Skeletal muscle satellite cell (primary cell): ENCODE measurements around the gene HSD17B13. TPM values are rescaled to one million over a fixed set of nuclear protein-coding genes. Genes with fewer than 3 reads are reported as not detected.

Experiments
- H3K27me3 ChIP-seq: 2 replicates; pipeline ENCODE4 v1.7.0; 2013; ENCODE audit warnings: low read length; ENCODE audit not compliant: control insufficient read depth, insufficient read depth
- H3K36me3 ChIP-seq: 2 replicates; pipeline ENCODE4 v1.7.0; 2013; ENCODE audit warnings: mild to moderate bottlenecking, control low read depth, low read length; ENCODE audit not compliant: insufficient read depth
- H3K4me1 ChIP-seq: 2 replicates; pipeline ENCODE4 v1.7.0; 2013; ENCODE audit warnings: low read length; ENCODE audit not compliant: control insufficient read depth, insufficient read depth
- H3K4me2 ChIP-seq: 2 replicates; pipeline ENCODE4 v1.7.0; 2013; ENCODE audit warnings: mild to moderate bottlenecking, low read length
- H3K4me3 ChIP-seq: 2 replicates; pipeline ENCODE4 v1.7.0; 2013; ENCODE audit warnings: low read length
- H3K9ac ChIP-seq: 2 replicates; pipeline ENCODE4 v1.7.0; 2013; ENCODE audit warnings: mild to moderate bottlenecking, low read depth, low read length, moderate library complexity
- H3K9me3 ChIP-seq: replicated peaks from 2 replicates; pipeline ENCODE4 v1.7.0; 2013; ENCODE audit warnings: mild to moderate bottlenecking, control low read depth, low read length
- small RNA-seq: library from RNA; depleted of rRNA; stranded (forward); fragments of <200 nt; gene quantifications from one replicate; pipeline ENCODE3, GENCODE V24; 2012

HSD17B13 gene

DNA sequence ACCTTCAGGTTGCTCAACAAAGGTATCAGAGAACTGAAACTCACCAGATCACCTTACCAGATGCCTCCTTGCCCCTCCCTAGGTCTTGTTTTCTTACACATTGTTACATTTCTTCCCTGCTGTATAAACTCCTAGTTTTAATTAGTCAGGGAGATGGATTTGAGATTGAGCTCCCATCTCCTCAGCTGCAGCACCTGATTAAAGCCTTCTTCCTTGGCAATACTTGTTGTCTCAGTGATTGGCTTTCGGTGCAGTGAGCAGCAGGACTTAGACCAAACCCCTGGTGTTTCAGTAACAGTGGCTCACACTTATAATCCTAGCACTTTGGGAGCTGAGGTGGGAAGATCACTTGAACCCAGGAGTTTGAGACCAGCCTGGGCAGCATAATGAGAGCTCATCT lies 59.8 kb downstream of the HSD17B13 start:
- Histone ChIP-seq H3K9me3 (no peaks in the 10 kb centered on the region), H3K4me1 (no peaks in the 10 kb centered on the region), H3K27me3 (no peaks in the 10 kb centered on the region), H3K4me3 (no peak overlapping the region), H3K9ac (no peak overlapping the region), H3K4me2 (no peak overlapping the region), H3K36me3 (no peaks in the 10 kb centered on the region)

DNA sequence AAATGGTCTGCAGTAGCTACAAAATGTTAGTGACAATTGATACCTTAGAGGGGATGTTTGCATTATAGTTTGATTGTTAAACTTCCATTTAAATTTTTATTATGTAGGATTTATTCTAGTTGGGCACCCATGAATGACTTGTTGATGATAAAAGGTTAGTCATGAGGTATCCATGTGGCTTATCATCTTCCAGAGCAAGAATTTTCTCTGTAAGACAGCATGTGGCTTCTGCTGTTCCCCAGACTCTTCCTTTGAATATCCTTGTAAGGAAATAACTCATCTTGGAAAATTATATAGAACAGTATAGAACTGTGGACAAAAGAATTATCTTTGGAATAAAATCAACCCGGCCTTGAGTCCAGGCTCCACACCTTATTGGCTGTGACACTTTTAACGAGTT lies 62.2 kb downstream of the HSD17B13 start:
- Histone ChIP-seq H3K9ac (no peak overlapping the region), H3K36me3 (no peaks in the 10 kb centered on the region), H3K4me1 (no peaks in the 10 kb centered on the region)

DNA sequence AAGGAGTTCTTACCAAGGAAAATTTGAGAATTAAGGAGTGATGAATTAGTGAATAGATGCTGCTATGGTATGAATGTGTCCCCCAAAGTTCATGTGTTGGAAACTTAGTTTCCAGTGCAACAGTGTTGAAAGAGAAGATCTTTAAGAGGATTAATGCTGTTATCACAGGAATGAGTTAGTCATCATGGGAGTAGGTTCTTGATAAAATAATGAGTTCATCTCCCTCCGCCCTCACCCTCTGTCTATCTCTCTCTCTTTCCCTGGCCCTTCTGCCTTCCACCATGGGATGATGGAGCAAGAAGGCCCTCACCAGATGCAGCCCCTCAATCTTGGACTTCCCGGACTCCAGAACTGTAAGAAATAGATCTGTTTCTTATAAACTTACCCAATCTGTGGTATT lies 64.0 kb downstream of the HSD17B13 start:
- Histone ChIP-seq H3K4me3 (no peak overlapping the region), H3K27me3 (no peaks in the 10 kb centered on the region), H3K9ac (no peak overlapping the region), H3K9me3 (no peaks in the 10 kb centered on the region), H3K4me1 (no peaks in the 10 kb centered on the region), H3K4me2 (no peak overlapping the region), H3K36me3 (no peaks in the 10 kb centered on the region)

More for the DNA sequence above, 62.2 kb downstream of the HSD17B13 start:
- Histone ChIP-seq H3K4me3 (no peak overlapping the region), H3K4me2 (no peak overlapping the region), H3K27me3 (no peaks in the 10 kb centered on the region), H3K9me3 (no peaks in the 10 kb centered on the region)

DNA sequence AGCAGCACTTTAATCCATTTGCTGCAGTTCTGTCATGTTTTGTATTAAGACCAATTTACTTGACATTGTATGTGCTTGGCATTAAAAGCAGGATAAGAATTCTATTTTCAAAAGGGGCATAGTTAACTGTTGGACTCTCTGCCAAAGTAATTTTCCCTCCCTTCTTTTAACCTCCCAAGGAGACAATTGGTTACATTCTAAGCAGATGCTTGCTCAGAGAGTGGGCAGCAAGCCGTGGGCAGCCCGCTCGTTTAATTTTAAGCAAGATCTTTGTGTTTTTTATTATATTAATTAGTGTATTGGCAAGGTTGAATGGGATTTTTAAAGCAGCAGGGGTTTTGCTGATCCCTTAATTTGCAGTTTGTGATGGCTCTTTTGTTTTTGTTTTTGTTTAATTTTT lies 65.2 kb downstream of the HSD17B13 start:
- Histone ChIP-seq H3K36me3 (no peaks in the 10 kb centered on the region), H3K4me1 (no peaks in the 10 kb centered on the region), H3K9me3 (no peaks in the 10 kb centered on the region), H3K4me2 (no peak overlapping the region), H3K9ac (no peak overlapping the region), H3K27me3 (no peaks in the 10 kb centered on the region), H3K4me3 (no peak overlapping the region)

DNA sequence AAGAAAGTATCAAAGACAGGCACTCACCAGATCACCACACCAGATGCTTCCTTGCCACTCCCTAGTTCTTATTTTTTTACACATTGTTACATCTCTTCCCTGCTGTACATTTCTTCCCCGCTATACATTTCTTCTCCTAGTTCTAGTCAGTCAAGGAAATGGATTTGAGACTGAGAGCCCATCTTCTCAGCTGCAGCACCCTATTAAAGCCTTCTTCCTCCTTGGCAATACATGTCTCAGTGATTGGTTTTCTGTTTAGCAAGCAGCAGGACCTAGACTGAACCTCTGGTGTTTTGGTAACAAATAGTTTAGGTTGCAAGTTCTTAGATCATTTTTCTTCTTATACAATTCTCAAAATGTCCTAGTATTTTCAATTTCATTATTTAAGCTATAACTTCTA lies 66.9 kb downstream of the HSD17B13 start:
- Histone ChIP-seq H3K4me1 (no peaks in the 10 kb centered on the region), H3K4me3 (no peak overlapping the region), H3K9me3 (no peaks in the 10 kb centered on the region), H3K27me3 (no peaks in the 10 kb centered on the region), H3K36me3 (no peaks in the 10 kb centered on the region), H3K9ac (no peak overlapping the region), H3K4me2 (no peak overlapping the region)

Small RNA genes within 50 kb of the gene (small RNA-seq; reads per million reads assigned to genes)
- not detected for gene MIR5705
